KBM-7 (cell line): Measurements from ENCODE around the gene HOXA7.

Experiments used
- DNase-seq: peaks from one replicate; pipeline ENCODE4 v3.0.0-alpha.2; 2015
- in situ Hi-C: fragments of 300-500 bp; cut with MboI; formaldehyde crosslinking; loops from 2 replicates; pipeline ENCODE4 v1.14.3; 2020; ENCODE audit warnings: low sequenced_read_pairs, low pct_unique_long_range_greater_than_20kb, mixed read lengths

Gene HOXA7

GRCh38 chr7:27173956-27174873 is 17.7 kb upstream of the HOXA7 start, which contains the start of gene HOXA10:
HOXA10 (minus strand) TSS chr7:27174320; CDS start chr7:27174306, 14 bp downstream.
- in situ Hi-C loops = loop anchor here (25.0 kb wide), 1 partner anchor 1312 kb away; no protein-coding TSS in a partner anchor
- no peak for DNase-seq

GRCh38 chr7:27173511-27173955 is 17.1 kb upstream of the HOXA7 start:
- peak; percentile 65 for DNase-seq
- in situ Hi-C loops = loop anchor here (25.0 kb wide), 1 partner anchor 1311 kb away; no protein-coding TSS in a partner anchor

GRCh38 chr7:27172823-27173510 is 16.5 kb upstream of the HOXA7 start:
- in situ Hi-C loops = loop anchor here (25.0 kb wide), 1 partner anchor 1311 kb away; no protein-coding TSS in a partner anchor
- peak; percentile 59 for DNase-seq

- in situ Hi-C loops = loop anchor here (25.0 kb wide), 1 partner anchor 1310 kb away; no protein-coding TSS in a partner anchor
- peak; percentile 49 for DNase-seq
Measured at GRCh38 chr7:27172315-27172774, 15.9 kb upstream of the HOXA7 start.

GRCh38 chr7:27171637-27172314 is 15.3 kb upstream of the HOXA7 start:
- peak; percentile 74 for DNase-seq
- in situ Hi-C loops = loop anchor here (25.0 kb wide), 1 partner anchor 1309 kb away; no protein-coding TSS in a partner anchor

GRCh38 chr7:27171325-27171636 is 14.8 kb upstream of the HOXA7 start:
- in situ Hi-C loops = loop anchor here (25.0 kb wide), 1 partner anchor 1309 kb away; no protein-coding TSS in a partner anchor
- no peak for DNase-seq

- peak; percentile 30 for DNase-seq
- in situ Hi-C loops = loop anchor here (25.0 kb wide), 1 partner anchor 1308 kb away; no protein-coding TSS in a partner anchor
Measured at GRCh38 chr7:27170426-27171324, 14.2 kb upstream of the HOXA7 start.

- in situ Hi-C loops = loop anchor here (25.0 kb wide), 1 partner anchor 1308 kb away; no protein-coding TSS in a partner anchor
- peak; percentile 71 for DNase-seq
Measured at GRCh38 chr7:27169658-27170425, 13.4 kb upstream of the HOXA7 start.

- in situ Hi-C loops = loop anchor here (25.0 kb wide), 1 partner anchor 1306 kb away; no protein-coding TSS in a partner anchor
- DNase-seq = peak; percentile 86
Measured at GRCh38 chr7:27168265-27168947, 11.9 kb upstream of the HOXA7 start.

GRCh38 chr7:27167916-27168264 is 11.4 kb upstream of the HOXA7 start:
- in situ Hi-C loops = loop anchor here (25.0 kb wide), 1 partner anchor 1306 kb away; no protein-coding TSS in a partner anchor
- no peak for DNase-seq

- DNase-seq = peak; percentile 86
- in situ Hi-C loops = loop anchor here (25.0 kb wide), 1 partner anchor 1305 kb away; no protein-coding TSS in a partner anchor
Measured at GRCh38 chr7:27166531-27167505, 10.3 kb upstream of the HOXA7 start.

- in situ Hi-C loops = loop anchor here (25.0 kb wide), 1 partner anchor 1304 kb away; no protein-coding TSS in a partner anchor
- no peak for DNase-seq
Measured at GRCh38 chr7:27165996-27166530, 9.6 kb upstream of the HOXA7 start.

- peak; percentile 92 for DNase-seq
- in situ Hi-C loops = loop anchor here (25.0 kb wide), 1 partner anchor 1303 kb away; no protein-coding TSS in a partner anchor
Measured at GRCh38 chr7:27165089-27165995, 8.9 kb upstream of the HOXA7 start, which contains the start of gene HOXA9. HOXA9 (minus strand) TSS chr7:27165537; CDS start chr7:27165457, 80 bp downstream.
